K562 (cell line): ENCODE data around the gene ETS2.

Experiments
- HDAC2 ChIP-seq: fragments of 450-650 bp; IDR thresholded peaks from 2 replicates; pipeline ENCODE4 v1.6.1; 2016; ENCODE audit warnings: mild to moderate bottlenecking
- ZBTB9 ChIP-seq: fragments of 450-650 bp; formaldehyde crosslinking; IDR thresholded peaks from 2 replicates; pipeline ENCODE4 v1.4.0; 2020; ENCODE audit warnings: mild to moderate bottlenecking, moderate library complexity

GRCh38 chr21:38796424-38796823, 9.3 kb upstream of the ETS2 start:
- TF ChIP-seq ZBTB9 (CRISPR knock-in tag) (no peak), HDAC2 (no peak)
